ENCODE data around the gene SNX5. TPM values are rescaled to one million over a fixed set of nuclear protein-coding genes. Genes with fewer than 3 reads are reported as not detected.

The SNX5 gene
- total and polyA plus RNA-seq, 12 donors = 29.0 to 59.1 (median 47.3) TPM

DNA sequence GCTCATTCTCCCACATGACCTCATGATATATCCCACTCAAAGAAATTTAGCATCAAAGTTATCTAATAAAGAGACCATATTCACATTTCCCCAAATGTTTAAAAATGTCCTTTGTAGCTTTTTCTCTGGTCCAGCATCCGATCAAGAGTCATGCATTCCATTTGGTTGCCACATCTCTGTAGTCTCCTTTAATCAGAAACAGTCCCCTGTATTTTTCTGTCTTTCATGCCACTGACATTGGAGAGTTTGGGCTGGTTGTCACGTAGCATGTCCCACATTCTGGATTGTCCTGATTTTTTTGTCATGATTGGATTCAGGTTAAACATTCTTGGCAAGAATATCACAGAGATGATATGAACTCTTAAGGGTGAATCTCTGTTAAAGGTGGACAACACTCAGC, 55.7 kb downstream of the SNX5 start:
- Histone ChIP-seq H3K36me3 (no peaks in the 10 kb centered on the region), H3K27ac (peak overlapping the region in 1 of 10 donors; percentile 54), H3K9me3 (no peaks in the 10 kb centered on the region), H3K4me1 (peaks cover 9 to 23% (median 21%) of the 10 kb centered on the region in 9 donors), H3K4me3 (no peak overlapping the region), H3K27me3 (no peaks in the 10 kb centered on the region)
- no peak for ATAC-seq
- intact Hi-C loops (cut with DNase I) = loop anchor here in 1 of 10 donors (10.0 kb wide), 1 partner anchor 388 kb away; no protein-coding TSS in a partner anchor
- 85 to 89% methylated on average over 2 of the region's 2 CpGs for WGBS, 2 donors
- TF ChIP-seq, protein P1, sequence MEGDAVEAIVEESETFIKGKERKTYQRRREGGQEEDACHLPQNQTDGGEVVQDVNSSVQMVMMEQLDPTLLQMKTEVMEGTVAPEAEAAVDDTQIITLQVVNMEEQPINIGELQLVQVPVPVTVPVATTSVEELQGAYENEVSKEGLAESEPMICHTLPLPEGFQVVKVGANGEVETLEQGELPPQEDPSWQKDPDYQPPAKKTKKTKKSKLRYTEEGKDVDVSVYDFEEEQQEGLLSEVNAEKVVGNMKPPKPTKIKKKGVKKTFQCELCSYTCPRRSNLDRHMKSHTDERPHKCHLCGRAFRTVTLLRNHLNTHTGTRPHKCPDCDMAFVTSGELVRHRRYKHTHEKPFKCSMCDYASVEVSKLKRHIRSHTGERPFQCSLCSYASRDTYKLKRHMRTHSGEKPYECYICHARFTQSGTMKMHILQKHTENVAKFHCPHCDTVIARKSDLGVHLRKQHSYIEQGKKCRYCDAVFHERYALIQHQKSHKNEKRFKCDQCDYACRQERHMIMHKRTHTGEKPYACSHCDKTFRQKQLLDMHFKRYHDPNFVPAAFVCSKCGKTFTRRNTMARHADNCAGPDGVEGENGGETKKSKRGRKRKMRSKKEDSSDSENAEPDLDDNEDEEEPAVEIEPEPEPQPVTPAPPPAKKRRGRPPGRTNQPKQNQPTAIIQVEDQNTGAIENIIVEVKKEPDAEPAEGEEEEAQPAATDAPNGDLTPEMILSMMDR (IDR thresholded peaks at IDR 0.05) = no peak
- no peak for DNase-seq

DNA sequence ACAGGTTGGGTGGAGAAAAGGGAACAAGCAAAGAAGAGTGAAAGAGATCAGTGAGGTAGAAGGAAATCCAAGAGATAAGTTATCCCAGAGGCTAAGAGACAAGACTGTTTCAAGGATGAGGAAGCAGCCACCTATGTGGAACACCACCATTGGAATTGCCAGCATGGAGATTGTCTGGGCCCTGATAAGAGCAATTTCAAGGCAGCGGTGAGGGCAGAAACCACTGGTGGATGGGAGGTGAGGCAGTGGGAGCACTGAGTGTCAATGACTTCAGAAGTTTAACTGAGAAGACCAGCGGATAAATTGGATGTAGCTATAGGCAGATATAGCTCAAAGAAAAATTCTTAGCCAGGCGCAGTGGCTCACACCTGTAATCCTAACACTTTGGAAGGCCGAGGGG, 56.7 kb downstream of the SNX5 start:
- ATAC-seq (no peak), DNase-seq (no peak)
- intact Hi-C loops (cut with DNase I) = loop anchor here in 1 of 10 donors (10.0 kb wide), 1 partner anchor 387 kb away; no protein-coding TSS in a partner anchor
- peaks cover 9 to 23% (median 21%) of the 10 kb centered on the region in 9 donors for H3K4me1 ChIP-seq
- WGBS, 2 donors = 72 to 84% methylated on average over 4 of the region's 4 CpGs
- no peak overlapping the region for H3K27ac ChIP-seq
- TF ChIP-seq, protein P1 (IDR thresholded peaks at IDR 0.05) = no peak
- no peaks in the 10 kb centered on the region for H3K27me3 ChIP-seq
- no peak overlapping the region for H3K4me3 ChIP-seq
- no peaks in the 10 kb centered on the region for H3K36me3 ChIP-seq
- no peaks in the 10 kb centered on the region for H3K9me3 ChIP-seq

DNA sequence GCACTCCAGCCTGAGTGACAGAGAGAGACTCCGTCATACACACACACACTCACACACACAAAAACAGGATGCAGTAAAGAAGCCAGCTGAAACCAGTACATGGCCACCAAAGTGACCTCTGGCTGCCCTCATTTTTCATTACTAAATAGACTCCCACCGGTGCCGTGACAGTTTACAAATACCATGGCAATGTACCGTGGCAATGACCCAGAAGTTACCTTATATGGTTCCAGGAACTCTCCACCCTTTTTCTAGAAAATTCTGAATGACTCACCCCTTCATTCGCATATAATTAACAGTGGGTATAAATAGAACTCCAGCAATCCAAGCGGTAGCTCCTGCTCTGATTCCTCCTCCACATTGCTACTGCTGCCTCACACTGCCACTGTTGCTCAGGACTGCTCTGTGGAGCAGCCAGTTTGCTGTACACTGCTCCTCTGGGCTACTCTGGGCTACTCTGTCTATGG, 57.7 kb downstream of the SNX5 start:
- Histone ChIP-seq H3K27ac (peak overlapping the region in 9 of 10 donors; percentile 31 to 74 (median 49)), H3K27me3 (no peaks in the 10 kb centered on the region), H3K36me3 (no peaks in the 10 kb centered on the region), H3K4me1 (peaks cover 9 to 23% (median 21%) of the 10 kb centered on the region in 9 donors), H3K4me3 (no peak overlapping the region), H3K9me3 (no peaks in the 10 kb centered on the region)
- ATAC-seq (peak; percentile 83 to 94 (median 90)), DNase-seq (peak in 1 of 2 donors; percentile 65)
- 19 to 21% methylated on average over 6 of the region's 6 CpGs for WGBS, 2 donors
- TF ChIP-seq, protein P1 (IDR thresholded peaks at IDR 0.05) = peak in 1 of 9 donors; percentile 12
- intact Hi-C loops (cut with DNase I) = loop anchor here in 1 of 10 donors (10.0 kb wide), 1 partner anchor 386 kb away; no protein-coding TSS in a partner anchor

DNA sequence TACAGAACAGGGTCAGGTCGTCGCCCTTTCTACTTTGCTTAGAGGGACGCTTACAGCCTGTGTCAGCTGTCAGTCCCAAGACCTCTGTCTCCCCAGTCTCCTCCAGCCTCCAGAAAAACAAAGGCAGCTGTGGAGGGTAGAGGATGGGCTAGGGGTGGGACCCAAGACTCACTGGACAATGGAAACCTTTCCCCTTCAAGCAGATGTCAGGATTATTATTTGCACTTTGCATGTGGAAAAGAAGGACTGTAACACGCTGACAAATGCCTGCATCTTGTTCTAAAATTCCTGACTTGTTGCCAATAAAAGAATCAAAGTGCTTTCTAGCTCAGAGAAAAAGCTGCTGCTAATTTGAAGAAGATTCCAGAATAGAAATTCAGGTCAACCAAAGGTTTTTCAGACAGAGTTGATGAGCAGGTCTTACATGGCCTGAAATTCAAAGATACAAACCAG, 58.7 kb downstream of the SNX5 start:
- Histone ChIP-seq H3K36me3 (no peaks in the 10 kb centered on the region), H3K27ac (peak overlapping the region in 8 of 10 donors; percentile 31 to 74 (median 55)), H3K27me3 (no peaks in the 10 kb centered on the region), H3K4me3 (no peak overlapping the region), H3K9me3 (no peaks in the 10 kb centered on the region), H3K4me1 (peaks cover 9 to 23% (median 21%) of the 10 kb centered on the region in 9 donors)
- intact Hi-C loops (cut with DNase I) = loop anchor here in 3 of 10 donors (10.0 kb wide), 4 partner anchors 235 to 405 kb away; partner anchors contain the start of gene BFSP1 (in 1 of the 3)
- ATAC-seq (peak in 4 of 8 donors; percentile 3 to 45 (median 7)), DNase-seq (no peak)
- 48 to 51% methylated on average over 4 of the region's 4 CpGs for WGBS, 2 donors
- TF ChIP-seq, protein P1 (IDR thresholded peaks at IDR 0.05) = no peak
